IPS-11a (cell line): Measurements from ENCODE around the gene COLQ.
"Not testable (repeated sequence)": the region's sequence is repeated elsewhere in the genome, so short reads cannot be mapped to it uniquely, and the experiment has no call there.

ENCODE experiments used
- H3K4me3 ChIP-seq: one replicate; pipeline ENCODE4 v1.5.1; 2013; ENCODE audit warnings: low read depth, low read length, control low read depth

The COLQ gene

DNA sequence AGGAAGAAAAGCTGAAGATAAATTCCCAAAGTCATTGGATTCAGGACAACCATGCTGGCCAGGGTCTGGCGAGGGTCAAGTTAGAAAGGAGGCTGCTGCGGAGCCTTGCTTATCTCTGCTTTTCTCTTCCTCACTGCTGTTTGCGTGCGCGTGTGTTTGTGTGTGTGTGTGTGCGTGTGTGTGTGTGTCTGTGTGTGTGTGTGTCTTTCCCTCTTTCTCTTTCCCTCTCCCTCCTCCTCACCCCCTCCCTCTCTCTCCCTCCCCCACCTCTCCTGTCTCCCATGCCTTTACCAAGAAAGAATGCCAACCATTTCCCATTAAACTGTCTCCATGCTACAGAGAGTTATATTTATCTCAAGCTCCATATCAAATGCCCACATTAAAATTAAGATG is at the start of gene COLQ:
Gene COLQ, minus strand, starts transcription at position 134 of the 393 bp plus-strand sequence. Its CDS starts 81 bp downstream, at position 53.
- no peak within 1 kb of the TSS for H3K4me3 ChIP-seq

DNA sequence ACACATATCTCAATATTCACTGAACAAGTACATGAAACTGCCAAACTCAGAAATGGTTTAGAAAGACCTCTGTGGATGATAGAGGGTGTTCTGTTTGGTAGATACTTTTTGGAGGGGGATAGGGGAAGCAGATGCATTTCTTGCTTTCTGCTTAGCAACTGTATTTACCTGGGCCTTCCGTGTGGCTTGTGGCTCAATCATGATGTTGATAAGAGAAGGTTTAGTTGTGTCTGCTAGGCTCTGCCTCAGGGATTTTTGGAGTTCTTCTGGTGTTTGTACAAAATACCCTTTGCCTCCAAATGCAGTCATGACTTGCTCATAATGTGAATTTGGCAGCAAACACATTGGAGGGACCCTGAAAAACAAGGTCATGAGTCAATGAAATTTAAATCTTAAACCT is 41.7 kb upstream of the COLQ start:
- no peak overlapping the region for H3K4me3 ChIP-seq

DNA sequence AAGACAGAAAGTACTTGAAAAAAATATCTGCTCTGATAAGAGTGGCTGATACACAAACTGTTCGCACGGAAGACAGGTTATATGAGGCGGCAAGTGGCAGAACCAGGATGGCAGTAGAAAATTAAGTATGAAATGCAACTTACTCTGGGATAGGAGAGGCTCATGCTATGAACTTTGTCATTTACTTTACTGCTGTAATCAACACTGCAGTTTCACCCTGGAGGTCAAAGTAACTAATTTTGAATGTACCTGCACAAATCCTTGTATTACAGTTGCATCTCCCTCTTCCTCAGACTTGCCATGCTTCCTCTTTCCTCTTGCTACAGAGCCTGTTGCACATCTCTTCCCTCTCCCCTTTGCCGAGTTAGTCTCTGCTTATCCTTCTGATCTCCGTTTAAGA is 41.1 kb upstream of the COLQ start:
- no peak overlapping the region for H3K4me3 ChIP-seq

DNA sequence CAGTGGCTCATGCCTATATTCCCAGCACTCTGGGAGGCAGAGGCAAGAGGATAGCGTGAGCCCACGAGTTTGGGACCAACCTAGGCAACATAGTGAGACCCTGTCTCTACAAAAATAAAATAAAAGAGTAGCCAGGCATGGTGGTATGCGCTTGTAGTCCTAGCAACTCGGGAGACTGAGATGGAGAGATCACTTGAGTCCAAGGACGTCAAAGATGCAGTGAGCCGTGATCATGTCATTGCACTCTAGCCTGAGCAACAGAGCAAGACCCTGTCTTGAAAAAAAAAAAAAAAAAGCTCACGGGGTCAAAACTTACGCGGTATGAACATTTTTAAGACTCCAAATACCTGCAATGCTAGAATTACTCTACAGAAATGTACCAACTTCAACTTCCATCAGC is 37.1 kb upstream of the COLQ start:
- H3K4me3 ChIP-seq = no peak overlapping the region

DNA sequence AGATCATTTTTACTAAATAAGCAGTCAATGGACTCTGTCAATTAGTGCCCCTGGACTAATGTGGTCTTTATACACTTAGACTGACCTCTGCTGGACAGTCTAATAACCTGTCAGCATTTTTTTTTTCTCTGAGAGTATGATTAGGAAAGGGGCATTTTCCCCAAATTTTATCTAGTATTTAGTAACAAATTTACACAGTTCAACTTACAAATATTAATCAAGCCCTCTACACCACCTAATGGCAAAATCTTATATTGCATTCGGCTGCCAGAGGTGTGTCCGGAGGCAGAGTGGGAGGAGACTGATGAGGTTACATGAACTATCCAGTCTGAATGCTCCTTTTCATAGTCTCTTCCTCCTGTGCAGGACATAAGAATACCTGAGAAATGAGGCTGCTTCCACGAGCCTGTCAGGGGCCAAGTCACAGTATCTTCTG is 36.0 kb upstream of the COLQ start:
- no peak overlapping the region for H3K4me3 ChIP-seq

DNA sequence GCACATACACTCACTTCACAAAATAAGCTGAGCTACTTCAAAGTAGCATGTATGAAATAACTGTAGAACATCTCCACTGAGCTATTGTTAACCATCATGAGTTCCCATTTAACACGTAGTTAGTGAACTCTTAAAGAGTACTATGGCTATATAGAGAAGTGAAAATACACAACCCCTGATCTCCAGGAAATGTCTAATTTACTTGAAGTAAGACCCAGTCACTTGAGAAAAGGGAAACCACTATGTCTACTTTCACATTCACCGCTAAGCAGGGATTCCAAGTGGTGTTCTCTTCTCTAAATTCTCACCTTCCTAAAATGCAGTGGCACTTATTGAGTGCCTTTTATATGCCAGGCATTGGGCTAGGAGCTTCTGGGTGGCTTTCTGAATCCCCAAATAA is 35.0 kb upstream of the COLQ start:
- no peak overlapping the region for H3K4me3 ChIP-seq

DNA sequence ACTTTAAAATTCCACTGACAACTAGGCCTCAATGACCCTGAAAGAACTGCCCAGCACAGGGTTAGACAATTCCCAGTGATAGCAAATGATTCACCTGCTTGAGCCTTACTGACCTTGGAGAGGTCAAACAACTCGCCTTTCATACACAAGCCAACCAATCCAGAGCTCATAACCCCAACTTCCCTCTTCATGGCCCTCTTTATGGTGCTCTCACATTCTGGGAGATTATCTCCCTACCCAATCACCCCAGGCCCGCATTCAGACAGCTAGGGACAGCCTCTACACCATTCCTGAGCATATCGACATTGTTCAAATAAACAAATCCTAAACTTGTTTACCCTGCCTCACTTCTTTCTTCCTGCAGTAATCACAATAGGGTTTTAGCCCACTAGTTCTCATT is 32.2 kb upstream of the COLQ start:
- no peak overlapping the region for H3K4me3 ChIP-seq

DNA sequence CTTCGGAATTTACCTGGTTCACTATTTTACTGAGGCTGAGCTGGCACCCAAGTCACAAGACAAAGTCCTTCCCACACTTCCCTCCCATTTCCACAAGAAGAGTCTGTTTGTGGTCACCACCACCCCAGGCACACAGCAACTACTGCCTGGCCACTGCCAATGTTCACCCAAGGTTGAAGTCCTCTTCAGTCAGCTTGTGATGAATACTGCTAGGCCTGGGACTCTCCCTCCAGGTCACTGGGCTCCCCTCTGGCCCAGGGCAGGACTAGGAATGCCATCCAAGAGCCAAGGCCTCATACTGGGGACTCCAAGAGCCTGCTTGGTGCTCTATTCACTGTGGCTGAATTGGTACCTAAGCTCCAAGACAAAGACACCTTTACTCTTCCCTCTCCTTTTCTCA is 30.4 kb upstream of the COLQ start:
- no peak overlapping the region for H3K4me3 ChIP-seq

DNA sequence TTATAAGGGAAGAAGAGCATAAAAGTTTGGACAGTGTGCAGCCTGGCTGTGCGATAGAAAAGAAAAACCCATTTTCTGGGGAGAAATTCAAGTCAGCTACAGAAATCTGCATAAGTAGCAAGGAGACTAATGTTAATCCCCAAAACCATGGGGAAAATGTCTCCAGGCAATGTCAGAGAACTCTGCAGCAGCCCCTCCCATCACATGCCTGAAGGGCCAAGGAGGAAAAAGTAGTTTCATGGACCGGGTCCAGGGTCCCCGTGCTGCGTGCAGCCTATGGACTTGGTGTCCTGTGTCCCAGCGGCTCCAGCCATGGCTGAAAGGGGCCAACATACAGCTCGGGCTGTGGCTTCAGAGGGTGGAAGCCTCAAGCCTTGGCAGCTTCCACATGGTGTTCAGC is 28.3 kb upstream of the COLQ start:
- no peak overlapping the region for H3K4me3 ChIP-seq

DNA sequence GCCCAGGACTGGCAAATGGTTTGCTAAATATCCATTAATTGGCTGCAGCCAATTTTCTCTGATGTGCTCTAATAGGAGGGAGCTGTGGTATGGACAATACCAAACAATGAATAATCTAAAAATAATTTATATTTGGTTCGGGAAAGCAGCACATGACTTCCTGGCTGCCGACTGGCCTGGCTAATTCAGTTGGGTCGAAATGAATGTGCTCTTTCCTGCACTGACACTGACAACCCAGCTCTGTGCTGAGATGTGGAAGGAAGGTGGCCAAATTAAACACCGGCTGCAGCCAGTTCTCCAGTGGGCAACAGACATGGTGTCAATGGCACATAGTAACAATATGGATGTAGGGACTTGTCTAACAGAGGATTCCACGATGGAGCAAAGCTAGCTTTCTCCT is 21.1 kb upstream of the COLQ start:
- no peak overlapping the region for H3K4me3 ChIP-seq

DNA sequence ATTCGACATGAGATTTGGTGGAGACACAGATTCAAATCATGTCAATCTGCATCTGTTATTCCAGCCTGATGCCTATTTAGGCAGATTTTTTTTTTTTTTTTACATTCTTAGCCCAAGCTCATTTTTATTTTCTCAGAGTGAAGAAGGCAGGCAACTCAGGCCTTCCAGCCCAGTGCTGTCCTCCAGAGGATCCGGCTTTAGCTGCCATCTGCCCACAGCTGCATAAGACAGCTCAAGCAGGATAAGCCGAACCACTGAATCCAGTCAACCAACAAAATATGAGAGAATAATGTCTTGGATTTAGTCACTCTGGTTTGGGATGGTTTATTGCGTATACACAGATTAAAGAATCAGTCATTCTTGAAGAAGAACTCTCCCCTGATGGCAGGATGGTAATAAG is 19.9 kb upstream of the COLQ start:
- H3K4me3 ChIP-seq = no peak overlapping the region

DNA sequence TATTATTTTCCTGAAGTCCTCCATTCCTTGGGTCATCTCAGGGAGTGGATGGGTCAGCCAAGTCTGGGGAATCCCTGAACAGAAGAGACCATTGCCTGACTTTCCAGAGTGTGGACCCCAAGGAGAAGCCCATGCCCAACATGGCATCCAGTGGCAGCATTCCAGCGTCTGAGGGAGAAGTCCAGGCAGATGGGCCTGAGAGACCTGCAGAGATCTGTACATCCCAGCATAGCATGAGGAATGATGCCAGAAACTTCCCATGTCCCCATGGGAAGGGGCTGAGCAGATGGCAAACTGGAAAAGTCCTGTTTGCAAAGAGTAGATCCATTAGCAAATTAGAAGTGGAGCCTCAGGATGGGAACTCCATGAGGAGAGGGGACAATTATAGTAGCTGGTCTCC is 17.6 kb upstream of the COLQ start:
- H3K4me3 ChIP-seq = no peak overlapping the region

DNA sequence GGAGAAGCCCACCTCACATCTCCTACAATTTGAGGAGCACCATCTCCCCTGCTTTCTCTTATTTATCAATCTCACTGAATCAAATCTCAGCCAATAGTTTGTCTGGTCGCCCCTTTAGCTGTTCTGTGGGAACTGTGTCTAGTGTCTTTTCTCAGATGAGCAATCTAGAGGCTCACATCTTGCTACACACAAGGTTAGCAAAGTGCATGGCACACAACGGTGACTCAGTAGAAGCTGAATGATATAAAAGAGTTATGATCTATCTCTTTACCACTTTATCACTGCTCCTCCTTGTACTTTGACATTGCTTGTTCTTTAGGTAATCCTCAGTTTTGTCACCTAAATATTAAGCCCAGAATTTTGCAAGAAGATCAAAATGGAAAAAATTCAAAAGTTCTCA is 16.8 kb upstream of the COLQ start:
- no peak overlapping the region for H3K4me3 ChIP-seq

DNA sequence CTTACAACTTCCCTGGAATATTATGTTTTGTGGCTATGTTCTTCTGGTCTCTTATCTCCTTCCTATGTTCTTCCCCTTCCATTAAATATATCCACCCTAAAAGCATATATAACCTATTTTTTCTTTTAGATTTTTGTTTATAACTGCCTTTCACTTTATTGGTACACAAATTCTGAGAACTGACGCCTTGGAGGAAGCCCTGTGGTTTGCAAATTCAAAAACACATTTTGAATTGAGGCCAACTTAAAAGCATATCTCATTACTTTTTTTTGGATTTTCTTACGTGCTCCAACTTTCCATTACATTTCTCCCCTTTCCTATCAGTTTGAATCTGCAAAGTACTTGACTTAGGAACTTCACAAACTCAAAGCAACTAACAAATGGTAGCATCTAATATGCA is 15.3 kb upstream of the COLQ start:
- H3K4me3 ChIP-seq = no peak overlapping the region

DNA sequence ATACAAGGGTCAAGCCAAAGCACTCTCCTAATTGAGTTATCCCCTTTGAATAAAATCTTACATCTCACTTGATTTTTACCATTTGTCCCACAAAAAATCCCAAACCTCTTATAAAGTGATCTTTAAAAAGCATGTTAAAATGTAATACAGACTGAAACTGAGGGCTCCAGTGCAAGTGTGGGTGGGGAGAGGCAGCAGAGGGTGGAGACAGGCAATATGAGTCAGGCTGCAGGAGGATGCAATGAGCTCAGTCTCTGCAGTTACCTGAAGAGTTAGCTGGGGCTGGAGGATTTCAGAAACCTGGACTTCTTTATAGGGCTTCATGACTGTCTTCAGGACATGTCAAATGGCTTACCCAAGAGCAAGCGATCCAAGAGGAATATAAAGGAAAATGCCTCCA is 14.2 kb upstream of the COLQ start:
- H3K4me3 ChIP-seq = no peak overlapping the region

DNA sequence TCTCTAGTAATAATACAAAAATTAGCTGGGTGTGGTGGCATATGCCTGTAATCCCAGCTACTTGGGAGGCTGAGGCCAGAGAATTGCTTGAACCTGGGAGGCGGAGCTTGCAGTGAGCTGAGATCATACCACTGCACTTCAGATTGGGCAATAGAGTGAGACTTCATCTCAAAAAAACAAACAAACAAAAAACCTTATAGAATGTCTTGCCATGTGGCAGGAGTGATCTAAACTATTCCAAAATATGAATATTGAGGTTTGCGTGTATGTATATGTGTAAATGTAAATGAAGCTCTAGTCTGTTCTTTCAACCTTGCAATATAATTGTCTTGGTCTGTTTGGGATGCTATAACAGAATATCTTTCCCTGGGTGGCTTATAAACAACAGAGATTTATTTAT is 11.1 kb upstream of the COLQ start:
- not testable (repeated sequence) for H3K4me3 ChIP-seq

DNA sequence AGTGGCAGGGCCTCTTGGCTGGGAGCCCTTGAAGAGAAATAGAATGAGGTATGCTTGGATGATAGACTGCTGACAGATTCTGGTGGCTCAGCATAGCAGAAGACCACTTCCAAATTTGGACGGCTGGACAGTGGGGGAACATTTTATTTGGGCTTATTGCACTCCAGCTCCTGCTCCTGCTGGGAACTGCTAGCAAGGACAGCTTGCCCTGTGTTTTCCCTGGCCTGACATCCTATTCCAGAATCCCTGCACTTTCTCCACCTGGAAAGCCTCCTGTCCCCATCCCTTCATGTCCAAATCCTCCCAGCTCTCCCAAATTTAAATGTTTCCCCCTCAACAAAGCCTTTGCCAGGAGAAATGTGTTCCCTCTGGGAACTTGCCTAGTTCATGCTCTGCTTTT is 9.8 kb upstream of the COLQ start:
- H3K4me3 ChIP-seq = no peak overlapping the region

DNA sequence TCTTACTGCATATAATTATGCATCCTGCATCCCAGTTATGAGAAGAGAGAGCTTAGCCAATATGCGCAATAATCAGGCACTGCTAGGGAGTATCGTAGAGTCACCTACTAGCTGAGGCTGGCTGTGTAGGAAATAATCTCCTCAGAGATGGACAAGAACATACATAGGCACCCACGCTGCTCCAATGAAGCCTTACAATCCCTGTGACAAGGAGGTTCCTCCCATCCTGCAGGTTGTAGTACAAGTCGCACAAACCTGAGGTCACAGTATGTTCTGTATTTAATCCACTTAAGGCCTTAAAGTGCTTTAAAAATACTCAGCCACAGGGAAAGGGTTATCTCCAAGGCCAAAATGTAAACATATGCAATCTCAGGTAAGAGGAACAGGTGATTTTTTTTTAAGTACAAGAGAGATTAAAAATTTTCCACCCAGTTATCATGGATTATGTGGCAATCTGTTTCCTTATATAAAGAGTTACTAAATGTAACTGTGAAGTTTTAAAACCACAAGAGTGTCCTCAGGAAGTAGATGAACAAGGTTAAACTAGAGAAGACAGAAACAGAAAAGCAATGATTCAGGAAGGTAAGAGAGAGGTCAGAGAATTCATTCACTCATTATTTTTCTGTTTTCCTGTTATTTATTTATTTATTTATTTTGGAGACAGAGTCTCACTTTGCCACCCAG is 7.5 kb upstream of the COLQ start:
- H3K4me3 ChIP-seq = no peak overlapping the region

DNA sequence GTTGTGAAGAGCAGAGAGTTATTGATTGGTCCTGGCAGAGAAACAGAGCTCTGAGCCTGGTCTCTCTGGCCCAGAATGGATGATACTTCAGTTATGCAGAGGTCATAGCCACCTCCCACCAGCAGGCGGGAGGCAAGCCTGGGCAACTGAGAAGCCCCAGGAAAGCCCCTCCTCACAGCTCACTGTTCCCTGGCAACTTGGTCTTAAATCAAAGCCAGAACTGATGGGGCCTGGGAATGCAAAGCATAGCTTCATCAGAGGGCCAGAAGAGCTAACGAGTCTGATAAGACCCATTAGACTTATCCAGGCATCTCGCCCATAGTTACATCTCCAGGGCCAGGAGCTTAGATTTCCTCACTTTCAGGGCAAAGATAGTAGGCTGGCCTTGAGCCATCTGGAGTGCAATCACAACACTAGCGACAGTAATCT is 5.5 kb upstream of the COLQ start:
- H3K4me3 ChIP-seq = no peak overlapping the region

DNA sequence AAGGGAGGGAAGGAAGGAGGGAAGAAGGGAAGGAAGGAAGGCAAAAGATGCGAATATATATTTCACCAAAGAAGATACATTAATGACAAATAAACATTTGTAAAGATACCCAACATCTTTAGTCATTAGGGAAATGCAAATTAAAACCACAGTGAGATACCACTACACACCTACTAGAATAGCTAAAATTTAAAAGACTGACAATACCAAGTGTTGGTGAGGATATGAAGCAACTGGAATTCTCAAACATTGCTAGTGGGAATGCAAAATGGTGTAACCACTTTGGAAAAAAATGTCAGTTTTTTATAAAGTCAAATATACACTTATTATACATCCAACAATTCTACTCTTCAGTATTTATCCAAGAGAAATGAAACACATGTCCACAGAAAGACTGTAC is 4.3 kb upstream of the COLQ start:
- H3K4me3 ChIP-seq = no peak overlapping the region

DNA sequence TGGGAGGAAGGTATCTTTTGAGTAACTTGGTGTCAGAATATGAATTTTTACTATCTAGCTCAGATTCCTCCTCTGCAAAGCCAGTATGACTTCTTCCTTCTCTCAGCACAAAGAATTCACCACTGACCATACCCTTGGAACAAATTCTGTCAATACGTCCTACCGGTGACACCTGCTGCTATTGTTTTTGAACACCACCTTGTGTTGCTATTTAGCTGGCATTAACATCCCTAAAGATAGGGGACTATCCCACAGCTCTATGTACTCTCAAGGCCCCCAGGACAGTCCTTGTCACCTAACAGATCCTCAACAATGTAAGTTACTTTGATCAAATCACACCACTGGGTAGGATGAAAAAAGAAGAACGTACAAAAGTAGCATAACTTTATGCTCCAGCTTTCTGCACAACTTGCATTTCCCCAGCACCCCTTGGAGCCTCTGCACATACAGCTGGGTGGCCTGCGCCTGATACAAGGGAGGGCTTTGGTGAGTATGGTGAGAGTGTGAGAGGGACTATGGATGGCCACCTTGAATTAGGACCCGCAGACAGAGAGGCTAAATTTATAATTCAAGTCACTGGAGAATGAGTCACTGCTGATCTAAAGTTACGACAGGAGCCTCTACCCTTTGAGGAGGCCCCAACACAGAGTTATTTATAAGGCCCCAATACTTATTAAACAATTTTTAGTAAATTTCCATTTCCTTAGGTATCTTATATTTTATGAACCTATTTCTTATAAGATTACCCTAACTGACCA is 2.3 kb upstream of the COLQ start:
- H3K4me3 ChIP-seq = no peak overlapping the region

DNA sequence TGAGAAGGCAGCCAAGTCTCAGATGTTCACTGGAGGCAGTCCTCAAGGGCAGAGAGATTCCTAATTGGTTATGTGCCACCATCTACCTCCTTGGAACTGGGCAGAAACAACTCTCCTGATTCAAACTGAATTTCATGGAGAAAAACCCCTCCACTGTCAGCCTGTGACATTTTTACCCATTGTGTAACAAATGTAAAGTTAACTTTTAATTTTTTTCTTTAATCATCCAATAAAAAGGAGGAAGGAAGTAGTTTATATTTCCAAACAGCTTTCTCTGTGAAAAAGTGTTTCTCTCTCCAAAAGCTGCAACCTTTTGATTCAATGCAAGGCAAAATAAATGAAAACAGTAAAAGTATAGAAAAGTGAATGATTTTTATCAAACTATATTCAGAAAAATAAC is 510 bp upstream of the COLQ start:
- no peak overlapping the region for H3K4me3 ChIP-seq
